GM12878 (cell line): ENCODE results near the gene PHF10. TPM values are rescaled to one million over a fixed set of nuclear protein-coding genes. Genes with fewer than 3 reads are reported as not detected.

ENCODE experiments used
- ATAC-seq: fragments of 200-7000 bp; cut with Tn5 transposase; 3 replicates; pipeline ENCODE4 v1.9.1; 2020; ENCODE audit warnings: mild to moderate bottlenecking, moderate library complexity
- BruUV-seq: library from RNA; stranded (reverse); fragments of 400-500 nt; replicated peaks from 2 replicates; lab custom pipeline; 2021; lab: Mats Ljungman, UMichigan
- CTCF ChIA-PET: fragments of 300-600 bp; sonication (Branson Sonifier 250); formaldehyde crosslinking; extraction: SDS; loops from one replicate; lab custom pipeline; 2021; ENCODE audit warnings: inconsistent platforms; lab: Yijun Ruan, JAX
- POLR2A ChIA-PET: fragments of 350-600 bp; formaldehyde crosslinking; extraction: SDS; loops from one replicate; lab custom pipeline; 2021; ENCODE audit warnings: inconsistent platforms; lab: Charles Lee
- RAD21 ChIA-PET: fragments of 300-600 bp; sonication (Branson Sonifier 250); formaldehyde crosslinking; loops from one replicate; lab custom pipeline; 2023; ENCODE audit warnings: antibody characterized with exemption; ENCODE audit not compliant: unreplicated experiment; lab: Charles Lee
- SMC1A ChIA-PET: fragments of 300-600 bp; sonication (Branson Sonifier 250); formaldehyde crosslinking; loops from one replicate; lab custom pipeline; 2023; ENCODE audit not compliant: unreplicated experiment, uncharacterized antibody; lab: Charles Lee
- DNase-seq: peaks from one replicate; pipeline ENCODE4 v3.0.0-alpha.2; 2011; ENCODE audit warnings: low read depth, low spot score
- FAIRE-seq: peaks from 3 replicates; lab custom pipeline; 2011; peaks lifted over from hg19 to GRCh38; lab: Jason Lieb, UNC
- H2AFZ ChIP-seq: 2 replicates; pipeline ENCODE4 v1.6.0; 2011; ENCODE audit warnings: low read depth, low read length, control low read depth; ENCODE audit not compliant: control insufficient read depth
- H3K27ac ChIP-seq: 2 replicates; pipeline ENCODE4 v1.5.1; 2011; ENCODE audit warnings: control low read depth; ENCODE audit not compliant: control insufficient read depth, insufficient read depth
- H3K27me3 ChIP-seq, 2 experiments: replicated peaks in 1 of 2; 2 replicates each; pipeline versions ENCODE4 v1.6.0 to v1.6.1; 2011; ENCODE audit warnings: low read length in 1 of 2; ENCODE audit not compliant: control insufficient read depth in 2 of 2, insufficient read depth in 2 of 2
- H3K36me3 ChIP-seq, 2 experiments: 2 replicates each; pipeline ENCODE4 v1.5.1; 2011; ENCODE audit warnings: low read length in 1 of 2; ENCODE audit not compliant: control insufficient read depth in 2 of 2, insufficient read depth in 2 of 2
- H3K4me1 ChIP-seq: 2 replicates; pipeline ENCODE4 v1.6.1; 2011; ENCODE audit warnings: mild to moderate bottlenecking, low read length, moderate library complexity, mixed read lengths; ENCODE audit not compliant: control insufficient read depth, insufficient read depth
- H3K4me2 ChIP-seq: 2 replicates; pipeline ENCODE4 v1.6.0; 2011; ENCODE audit warnings: control low read depth; ENCODE audit not compliant: control insufficient read depth, insufficient read depth
- H3K4me3 ChIP-seq: fragments of 200-600 bp; sonication (generic); 2 replicates; pipeline ENCODE4 v1.5.1; 2016
- H3K79me2 ChIP-seq: 2 replicates; pipeline ENCODE4 v1.6.0; 2011; ENCODE audit warnings: low read length; ENCODE audit not compliant: control insufficient read depth, insufficient read depth
- H3K9ac ChIP-seq: 2 replicates; pipeline ENCODE4 v1.8.0; 2011; ENCODE audit warnings: low read length, control low read depth, mixed read lengths; ENCODE audit not compliant: control insufficient read depth, insufficient read depth
- H3K9me3 ChIP-seq: replicated peaks from 3 replicates; pipeline ENCODE4 v1.5.1; 2011; ENCODE audit warnings: mild to moderate bottlenecking, low read length; ENCODE audit not compliant: control insufficient read depth, insufficient read depth
- H4K20me1 ChIP-seq: 2 replicates; pipeline ENCODE4 v1.6.0; 2011; ENCODE audit not compliant: control insufficient read depth, insufficient read depth
- BCL11A ChIP-seq: IDR thresholded peaks from 2 replicates; pipeline ENCODE4 v1.6.1; 2011; ENCODE audit warnings: low read depth, low read length
- KLF5 ChIP-seq: fragments of 450-650 bp; IDR thresholded peaks from 2 replicates; pipeline ENCODE4 v1.6.1; 2014; ENCODE audit warnings: mild to moderate bottlenecking; ENCODE audit not compliant: partially characterized antibody
- RAD21 ChIP-seq: IDR thresholded peaks from 2 replicates; pipeline ENCODE4 v1.6.1; 2011; ENCODE audit warnings: mild to moderate bottlenecking, low read depth, low read length, moderate library complexity; ENCODE audit not compliant: insufficient read depth
- STAT1 ChIP-seq: fragments of 450-650 bp; conservative IDR thresholded peaks from 2 replicates; pipeline ENCODE4 v1.6.1; 2014; ENCODE audit warnings: antibody characterized with exemption, mild to moderate bottlenecking
- TARDBP ChIP-seq: IDR thresholded peaks from 2 replicates; pipeline ENCODE4 v1.6.1; 2016; ENCODE audit warnings: borderline replicate concordance
- ZNF622 ChIP-seq: fragments of 450-650 bp; IDR thresholded peaks from 2 replicates; pipeline ENCODE4 v1.6.1; 2017; ENCODE audit warnings: mild to moderate bottlenecking, inconsistent platforms
- WGBS: methylation state at CpG from one replicate; pipeline ENCODE4 v1.1.6; 2016; ENCODE audit warnings: low lambda C conversion rate; ENCODE audit not compliant: insufficient replicate concordance, insufficient coverage; ENCODE audit errors: missing lambda C conversion rate; 5-methylcytosine and 5-hydroxymethylcytosine counted together
- in situ Hi-C: fragments of 300-500 bp; cut with MboI; formaldehyde crosslinking; loops from 9 replicates; pipeline ENCODE4 v1.14.3; 2018; ENCODE audit warnings: mixed read lengths
- intact Hi-C: fragments of 100-400 bp; cut with micrococcal nuclease; formaldehyde crosslinking; loops from one replicate; pipeline ENCODE4 v1.14.2; 2022; ENCODE audit not compliant: unreplicated experiment
- polyA plus RNA-seq, 11 experiments: library from polyadenylated mRNA; depleted of rRNA in 4 of 11; unstranded in 6 of 11; stranded (reverse) in 5 of 11; fragments of >200 nt; fragmentation: Nextera tagmentation in 4 of 11; fragmentation: Illumina TruSeq in 1 of 11; extraction: Ambion mirVana in 4 of 11; extraction: Trizol in 1 of 11; gene quantifications; 1 replicate in 1 of 11; 2 replicates in 10 of 11; pipeline versions ENCODE4 v1.2.1 to v1.2.3, GENCODE V29; 2011 to 2016; ENCODE audit warnings: inconsistent platforms in 2 of 11, missing spikeins in 2 of 11, low read depth in 1 of 11
- total RNA-seq, 4 experiments: library from RNA; depleted of rRNA in 3 of 4; stranded (reverse); fragments of >200 nt in 3 of 4; fragmentation: Illumina TruSeq in 1 of 4; extraction: Trizol in 1 of 4; gene quantifications; 2 replicates each; pipeline versions ENCODE4 v1.2.1 to v1.2.3, GENCODE V29; 2013 to 2021
- TF ChIP-seq, protein P1 (sequence below): fragments of 450-650 bp; IDR thresholded peaks from 2 replicates; pipeline ENCODE4 v1.6.1; 2017; ENCODE audit warnings: low read depth, mild to moderate bottlenecking, moderate library complexity
- TF ChIP-seq, protein P2 (sequence below): IDR thresholded peaks from 2 replicates; pipeline ENCODE4 v1.6.1; 2012; ENCODE audit warnings: improper control_type of control experiment, low read depth, low read length; ENCODE audit not compliant: insufficient replicate concordance

PHF10 gene
- total and polyA plus RNA-seq, 10 of the 15 experiments (the other 5 are each of a cell fraction or from before 2014, with no cell fraction given) = 3.8 to 35.6 (median 15.8) TPM

DNA sequence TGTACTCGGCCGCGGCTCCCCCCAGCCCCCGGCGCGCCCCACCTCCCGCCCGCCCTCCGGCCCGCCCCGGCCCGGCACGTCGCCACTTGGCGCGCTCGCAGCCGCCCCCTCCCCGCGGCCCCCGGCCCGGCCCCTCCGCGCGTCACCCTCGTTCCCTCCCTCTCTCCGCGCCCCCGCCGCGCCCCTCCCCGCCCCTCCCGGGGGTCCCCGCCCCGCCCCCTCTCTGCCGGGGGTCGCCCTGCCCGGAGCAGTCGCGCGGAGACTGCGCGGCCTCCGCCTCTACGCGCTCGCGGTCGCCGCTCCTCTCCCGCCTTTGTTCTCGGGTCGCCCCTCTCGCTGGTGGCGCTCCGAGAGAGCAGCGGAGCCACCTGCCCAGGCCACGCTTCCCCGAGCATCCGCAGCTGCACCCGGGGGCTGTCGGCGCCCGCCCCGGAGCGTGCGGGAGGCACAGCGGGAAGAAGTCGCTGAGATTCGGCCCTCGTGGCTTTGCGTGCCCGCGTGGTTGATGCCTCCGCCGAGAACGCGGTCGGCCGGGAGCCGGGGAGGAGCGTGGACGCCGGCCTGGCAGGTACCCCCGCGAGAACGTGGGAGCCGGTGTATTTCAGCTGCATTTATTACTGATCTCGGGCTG, at the start of gene PHF10 (continued):
- TF ChIP-seq BCL11A (no peak), TARDBP (no peak)

- RAD21 ChIA-PET = no interaction called here
- ATAC-seq (no peak), FAIRE-seq (no peak), DNase-seq (no peak)
- no peak overlapping the region for H3K9ac ChIP-seq
- WGBS = 99% methylated on average over 13 of the region's 13 CpGs
- intact Hi-C loops = no loop called here
- TF ChIP-seq STAT1 (no peak), RAD21 (no peak), ZNF622 (no peak), KLF5 (no peak)
- TF ChIP-seq, protein P1, sequence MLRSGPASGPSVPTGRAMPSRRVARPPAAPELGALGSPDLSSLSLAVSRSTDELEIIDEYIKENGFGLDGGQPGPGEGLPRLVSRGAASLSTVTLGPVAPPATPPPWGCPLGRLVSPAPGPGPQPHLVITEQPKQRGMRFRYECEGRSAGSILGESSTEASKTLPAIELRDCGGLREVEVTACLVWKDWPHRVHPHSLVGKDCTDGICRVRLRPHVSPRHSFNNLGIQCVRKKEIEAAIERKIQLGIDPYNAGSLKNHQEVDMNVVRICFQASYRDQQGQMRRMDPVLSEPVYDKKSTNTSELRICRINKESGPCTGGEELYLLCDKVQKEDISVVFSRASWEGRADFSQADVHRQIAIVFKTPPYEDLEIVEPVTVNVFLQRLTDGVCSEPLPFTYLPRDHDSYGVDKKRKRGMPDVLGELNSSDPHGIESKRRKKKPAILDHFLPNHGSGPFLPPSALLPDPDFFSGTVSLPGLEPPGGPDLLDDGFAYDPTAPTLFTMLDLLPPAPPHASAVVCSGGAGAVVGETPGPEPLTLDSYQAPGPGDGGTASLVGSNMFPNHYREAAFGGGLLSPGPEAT = no peak
- TF ChIP-seq, protein P2, sequence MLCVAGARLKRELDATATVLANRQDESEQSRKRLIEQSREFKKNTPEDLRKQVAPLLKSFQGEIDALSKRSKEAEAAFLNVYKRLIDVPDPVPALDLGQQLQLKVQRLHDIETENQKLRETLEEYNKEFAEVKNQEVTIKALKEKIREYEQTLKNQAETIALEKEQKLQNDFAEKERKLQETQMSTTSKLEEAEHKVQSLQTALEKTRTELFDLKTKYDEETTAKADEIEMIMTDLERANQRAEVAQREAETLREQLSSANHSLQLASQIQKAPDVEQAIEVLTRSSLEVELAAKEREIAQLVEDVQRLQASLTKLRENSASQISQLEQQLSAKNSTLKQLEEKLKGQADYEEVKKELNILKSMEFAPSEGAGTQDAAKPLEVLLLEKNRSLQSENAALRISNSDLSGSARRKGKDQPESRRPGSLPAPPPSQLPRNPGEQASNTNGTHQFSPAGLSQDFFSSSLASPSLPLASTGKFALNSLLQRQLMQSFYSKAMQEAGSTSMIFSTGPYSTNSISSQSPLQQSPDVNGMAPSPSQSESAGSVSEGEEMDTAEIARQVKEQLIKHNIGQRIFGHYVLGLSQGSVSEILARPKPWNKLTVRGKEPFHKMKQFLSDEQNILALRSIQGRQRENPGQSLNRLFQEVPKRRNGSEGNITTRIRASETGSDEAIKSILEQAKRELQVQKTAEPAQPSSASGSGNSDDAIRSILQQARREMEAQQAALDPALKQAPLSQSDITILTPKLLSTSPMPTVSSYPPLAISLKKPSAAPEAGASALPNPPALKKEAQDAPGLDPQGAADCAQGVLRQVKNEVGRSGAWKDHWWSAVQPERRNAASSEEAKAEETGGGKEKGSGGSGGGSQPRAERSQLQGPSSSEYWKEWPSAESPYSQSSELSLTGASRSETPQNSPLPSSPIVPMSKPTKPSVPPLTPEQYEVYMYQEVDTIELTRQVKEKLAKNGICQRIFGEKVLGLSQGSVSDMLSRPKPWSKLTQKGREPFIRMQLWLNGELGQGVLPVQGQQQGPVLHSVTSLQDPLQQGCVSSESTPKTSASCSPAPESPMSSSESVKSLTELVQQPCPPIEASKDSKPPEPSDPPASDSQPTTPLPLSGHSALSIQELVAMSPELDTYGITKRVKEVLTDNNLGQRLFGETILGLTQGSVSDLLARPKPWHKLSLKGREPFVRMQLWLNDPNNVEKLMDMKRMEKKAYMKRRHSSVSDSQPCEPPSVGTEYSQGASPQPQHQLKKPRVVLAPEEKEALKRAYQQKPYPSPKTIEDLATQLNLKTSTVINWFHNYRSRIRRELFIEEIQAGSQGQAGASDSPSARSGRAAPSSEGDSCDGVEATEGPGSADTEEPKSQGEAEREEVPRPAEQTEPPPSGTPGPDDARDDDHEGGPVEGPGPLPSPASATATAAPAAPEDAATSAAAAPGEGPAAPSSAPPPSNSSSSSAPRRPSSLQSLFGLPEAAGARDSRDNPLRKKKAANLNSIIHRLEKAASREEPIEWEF = no peak
- H3K4me2 ChIP-seq = no peak overlapping the region
- H3K4me3 ChIP-seq = no peak overlapping the region
- in situ Hi-C loops = no loop called here
- SMC1A ChIA-PET = interaction anchor here (0.7 to 1.2 kb wide), 2 partner anchors 12 to 26 kb away, joined by 3 read pairs; no protein-coding TSS in a partner anchor
- no peaks in the 10 kb centered on the region for H3K4me1 ChIP-seq
- no peaks in the 10 kb centered on the region for H3K9me3 ChIP-seq
- CTCF ChIA-PET = interaction anchor here (0.5 kb wide), 1 partner anchor 23 kb away, joined by 3 read pairs; no protein-coding TSS in a partner anchor
- no peaks in the 10 kb centered on the region for H3K27me3 ChIP-seq
- no TSS peak for BruUV-seq
- H2AFZ ChIP-seq = no peak overlapping the region
- peaks cover 3 to 19% of the 10 kb centered on the region in 2 experiments for H3K36me3 ChIP-seq
- POLR2A ChIA-PET = no interaction called here
- H3K79me2 ChIP-seq = no peaks in the 10 kb centered on the region
- no peaks in the 10 kb centered on the region for H4K20me1 ChIP-seq
- no peak overlapping the region for H3K27ac ChIP-seq
These were observed 42.8 kb upstream of the PHF10 start for GRCh38 chr6:169766921-169767736.
